ENCODE data around the gene NOX5. TPM values are rescaled to one million over a fixed set of nuclear protein-coding genes. Genes with fewer than 3 reads are reported as not detected.

The NOX5 gene
- total RNA-seq, 1 experiment from 2014 or later, result 0.91 TPM

- TF ChIP-seq ZBTB33 (IDR thresholded peaks at IDR 0.05; ENCODE audit: extremely low read depth, insufficient replicate concordance, low read length) (no peak), ZFX (IDR thresholded peaks at IDR 0.05) (no peak), SRF (IDR thresholded peaks at IDR 0.05; ENCODE audit: low read depth) (no peak), CEBPB (IDR thresholded peaks at IDR 0.05; ENCODE audit: low read depth) (no peak), EGR1 (IDR thresholded peaks at IDR 0.05; ENCODE audit: low read depth) (no peak), REST (IDR thresholded peaks at IDR 0.05; ENCODE audit: low read depth) (no peak)
- TF ChIP-seq, protein P1, sequence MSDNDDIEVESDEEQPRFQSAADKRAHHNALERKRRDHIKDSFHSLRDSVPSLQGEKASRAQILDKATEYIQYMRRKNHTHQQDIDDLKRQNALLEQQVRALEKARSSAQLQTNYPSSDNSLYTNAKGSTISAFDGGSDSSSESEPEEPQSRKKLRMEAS (IDR thresholded peaks at IDR 0.05), result no peak
These were observed 55.9 kb downstream of the NOX5 start (continued) for GRCh38 chr15:69070396-69070795.

DNA sequence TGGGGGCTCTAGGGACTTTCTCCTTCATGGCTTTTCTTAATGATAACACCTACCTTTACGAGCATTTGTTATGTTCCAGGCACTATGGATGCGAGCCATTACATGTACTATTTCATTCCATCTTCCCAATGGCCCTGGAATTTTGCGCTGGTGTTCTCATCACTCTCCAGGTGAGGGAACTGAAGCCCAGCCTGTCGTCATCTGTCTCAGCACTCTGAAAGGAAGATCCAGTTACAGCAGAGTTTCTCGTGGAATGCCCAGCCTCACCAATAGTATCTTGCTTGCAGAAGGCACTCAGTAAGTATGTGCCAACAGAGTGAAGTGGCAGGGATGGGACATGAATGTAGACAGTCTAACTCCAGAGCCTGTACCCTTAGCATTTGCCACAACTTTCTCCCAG is 56.8 kb downstream of the NOX5 start:
- no peaks in the 10 kb centered on the region for H3K36me3 ChIP-seq (ENCODE audit: control insufficient read depth in 1 of 2, insufficient read depth in 2 of 2, low read length in 2 of 2)
- H3K4me3 ChIP-seq (replicated peaks in 1 of 2; ENCODE audit: low read depth in 1 of 2, low read length in 2 of 2), result no peak overlapping the region
- H3K4me1 ChIP-seq (ENCODE audit: control insufficient read depth in 1 of 2, insufficient read depth in 2 of 2, low read length in 2 of 2), result peaks cover 0 to 15% of the 10 kb centered on the region in 2 experiments; a peak in 1 of 4 replicates
- ATAC-seq, result no peak
- H3K4me2 ChIP-seq (ENCODE audit: low read length), result no peak overlapping the region
- no peaks in the 10 kb centered on the region for H3K9me2 ChIP-seq (ENCODE audit: insufficient read depth)
- BruUV-seq (replicated peaks), result no TSS peak
- H3K27me3 ChIP-seq (ENCODE audit: insufficient read depth, low read length), result no peaks in the 10 kb centered on the region
- intact Hi-C loops (cut with micrococcal nuclease), result no loop called here
- H2AFZ ChIP-seq (ENCODE audit: low read depth, low read length, poor library complexity, severe bottlenecking), result no peak overlapping the region
- no peaks in the 10 kb centered on the region for H3K79me2 ChIP-seq (ENCODE audit: insufficient read depth, low read length)
- no peak overlapping the region for H3K9ac ChIP-seq (ENCODE audit: low read length)
- POLR2A ChIA-PET, result no interaction called here
- TF ChIP-seq ZNF274 (IDR thresholded peaks at IDR 0.05; ENCODE audit: low read depth, low read length), result no peak
- TF ChIP-seq POLR2A (IDR thresholded peaks at IDR 0.05; ENCODE audit: borderline replicate concordance, extremely low read depth, insufficient read depth, insufficient read length), result no peak
- no peak for TF ChIP-seq TCF7L2 (IDR thresholded peaks at IDR 0.05; ENCODE audit: borderline replicate concordance, extremely low read depth, insufficient read depth, insufficient read length)
- TF ChIP-seq, protein P1 (IDR thresholded peaks at IDR 0.05), result no peak
- TF ChIP-seq EZH2 (IDR thresholded peaks at IDR 0.05), result no peak
- RAD21 ChIA-PET (ENCODE audit: low non-redundant PET in 1 of 2, low total read pairs in 2 of 2, uncharacterized antibody in 2 of 2, unreplicated experiment in 2 of 2), result no interaction called here
- no peak overlapping the region for H3K27ac ChIP-seq (ENCODE audit: low read depth, low read length)
- H4K20me1 ChIP-seq (ENCODE audit: insufficient read depth), result no peaks in the 10 kb centered on the region
- no peaks in the 10 kb centered on the region for H3K9me3 ChIP-seq (ENCODE audit: control insufficient read depth in 1 of 2, insufficient read depth in 1 of 2, low read depth in 1 of 2, low read length in 2 of 2)
- CTCF ChIA-PET, result no interaction called here
- no peak for DNase-seq (ENCODE audit: low read depth, low spot score)
